H1 (cell line): ENCODE measurements around the gene SLC41A1. TPM values are rescaled to one million over a fixed set of nuclear protein-coding genes. Genes with fewer than 3 reads are reported as not detected.

Experiments
- CTCF ChIA-PET: fragments of 300-600 bp; sonication (Branson Sonifier 250); formaldehyde crosslinking; loops from one replicate; lab custom pipeline; 2021; ENCODE audit not compliant: partially characterized antibody; lab: Charles Lee
- POLR2A ChIA-PET: fragments of 300-600 bp; sonication (Branson Sonifier 250); formaldehyde crosslinking; loops from one replicate; lab custom pipeline; 2021; ENCODE audit warnings: inconsistent platforms; ENCODE audit not compliant: partially characterized antibody; lab: Charles Lee
- DNase-seq, 2 experiments: peaks; one replicate each; pipeline versions ENCODE4 v3.0.0 to v3.0.0-alpha.2; 2010 to 2022; ENCODE audit warnings: low spot score in 2 of 2, low read depth in 1 of 2, mixed read lengths in 1 of 2
- FAIRE-seq: peaks from 2 replicates; lab custom pipeline; 2011; peaks lifted over from hg19 to GRCh38; lab: Jason Lieb, UNC
- H2AFZ ChIP-seq: 2 replicates; pipeline ENCODE4 v1.8.1; 2012; ENCODE audit warnings: low read length, inconsistent platforms
- H2AK5ac ChIP-seq: 2 replicates; pipeline ENCODE4 v1.6.1; 2013; ENCODE audit warnings: low read depth, low read length
- H2BK120ac ChIP-seq: replicated peaks from 2 replicates; pipeline ENCODE3; 2013; ENCODE audit warnings: low read depth, low read length, inconsistent platforms
- H2BK12ac ChIP-seq: 2 replicates; pipeline ENCODE4 v1.6.1; 2013; ENCODE audit warnings: low read depth, low read length
- H2BK15ac ChIP-seq: 2 replicates; pipeline ENCODE4 v1.6.1; 2013; ENCODE audit warnings: low read length
- H2BK20ac ChIP-seq: 2 replicates; pipeline ENCODE4 v1.6.1; 2013; ENCODE audit warnings: low read length
- H2BK5ac ChIP-seq: 2 replicates; pipeline ENCODE4 v1.6.1; 2013; ENCODE audit warnings: low read depth, low read length
- H3K14ac ChIP-seq: 2 replicates; pipeline ENCODE4 v1.6.1; 2013; ENCODE audit warnings: inconsistent platforms; ENCODE audit not compliant: insufficient read length
- H3K18ac ChIP-seq: 2 replicates; pipeline ENCODE4 v1.6.1; 2013; ENCODE audit warnings: low read length; ENCODE audit errors: extremely low read depth
- H3K23ac ChIP-seq: 2 replicates; pipeline ENCODE4 v1.6.1; 2013; ENCODE audit warnings: inconsistent platforms; ENCODE audit not compliant: insufficient read length
- H3K23me2 ChIP-seq: 2 replicates; pipeline ENCODE4 v1.6.1; 2013; ENCODE audit warnings: low read depth, low read length
- H3K27ac ChIP-seq: 2 replicates; pipeline ENCODE4 v1.6.1; 2011; ENCODE audit warnings: low read depth, low read length, inconsistent platforms
- H3K27me3 ChIP-seq, 4 experiments: replicated peaks in 1 of 4; 1 replicate in 1 of 4; 2 replicates in 3 of 4; pipeline versions ENCODE4 v1.6.1 to v1.8.1; 2011 to 2013; ENCODE audit warnings: low read length in 3 of 4, mild to moderate bottlenecking in 3 of 4, inconsistent platforms in 2 of 4, mixed read lengths in 2 of 4, moderate library complexity in 1 of 4; ENCODE audit not compliant: control insufficient read depth in 3 of 4, insufficient read depth in 3 of 4; ENCODE audit errors: extremely low read depth in 1 of 4
- H3K36me3 ChIP-seq, 4 experiments: 2 replicates each; pipeline versions ENCODE4 v1.6.1 to v1.8.1; 2011 to 2013; ENCODE audit warnings: mild to moderate bottlenecking in 4 of 4, low read length in 3 of 4, moderate library complexity in 2 of 4, control low read depth in 1 of 4, inconsistent platforms in 1 of 4; ENCODE audit not compliant: insufficient read depth in 4 of 4, control insufficient read depth in 2 of 4
- H3K4ac ChIP-seq: replicated peaks from 2 replicates; pipeline ENCODE3; 2013; ENCODE audit warnings: low read length, low read depth, mixed read lengths, inconsistent platforms; ENCODE audit not compliant: insufficient read length
- H3K4me1 ChIP-seq, 4 experiments: replicated peaks in 1 of 4; 1 replicate in 1 of 4; 2 replicates in 3 of 4; pipeline versions ENCODE4 v1.6.1 to v1.8.1; 2011 to 2013; ENCODE audit warnings: low read length in 3 of 4, inconsistent platforms in 2 of 4, mixed read lengths in 1 of 4; ENCODE audit not compliant: insufficient read depth in 4 of 4, control insufficient read depth in 3 of 4
- H3K4me2 ChIP-seq, 2 experiments: 2 replicates each; pipeline versions ENCODE4 v1.6.1 to v1.8.1; 2011 to 2013; ENCODE audit warnings: low read depth in 2 of 2, low read length in 2 of 2, control low read depth in 1 of 2, inconsistent platforms in 1 of 2, mild to moderate bottlenecking in 1 of 2; ENCODE audit not compliant: insufficient read depth in 1 of 2
- H3K4me3 ChIP-seq, 4 experiments: fragments of 200-600, 300-600 bp in 1 of 4; sonication (generic), shearing (Covaris generic), sonication (Bioruptor Twin) in 1 of 4; 2 replicates each; pipeline versions ENCODE4 v1.5.1 to v1.8.1; 2011 to 2016; ENCODE audit warnings: low read length in 4 of 4, low read depth in 3 of 4, control low read depth in 2 of 4, inconsistent platforms in 2 of 4, mild to moderate bottlenecking in 2 of 4, mixed read lengths in 1 of 4, moderate library complexity in 1 of 4; ENCODE audit not compliant: insufficient read depth in 2 of 4; ENCODE audit errors: extremely low read depth in 1 of 4
- H3K56ac ChIP-seq: replicated peaks from 2 replicates; pipeline ENCODE3; 2013; ENCODE audit warnings: low read depth, mild to moderate bottlenecking, mixed read lengths, low read length, inconsistent platforms; ENCODE audit not compliant: insufficient read length
- H3K79me1 ChIP-seq: 2 replicates; pipeline ENCODE4 v1.6.1; 2013; ENCODE audit warnings: low read depth, low read length, control low read depth
- H3K79me2 ChIP-seq, 2 experiments: 2 replicates each; pipeline versions ENCODE4 v1.6.1 to v1.8.1; 2012 to 2013; ENCODE audit warnings: low read length in 2 of 2, mild to moderate bottlenecking in 2 of 2, inconsistent platforms in 1 of 2; ENCODE audit not compliant: insufficient read depth in 2 of 2, control insufficient read depth in 1 of 2
- H3K9ac ChIP-seq, 4 experiments: replicated peaks in 1 of 4; 1 replicate in 1 of 4; 2 replicates in 3 of 4; pipeline versions ENCODE4 v1.6.1 to v1.8.1; 2011 to 2013; ENCODE audit warnings: low read depth in 3 of 4, low read length in 3 of 4, control low read depth in 2 of 4, mild to moderate bottlenecking in 2 of 4, moderate library complexity in 2 of 4, inconsistent platforms in 1 of 4; ENCODE audit errors: extremely low read depth in 1 of 4
- H3K9me3 ChIP-seq, 2 experiments: 2 replicates each; pipeline versions ENCODE4 v1.6.1 to v1.8.1; 2012 to 2013; ENCODE audit warnings: mild to moderate bottlenecking in 2 of 2, moderate library complexity in 2 of 2, control low read depth in 1 of 2, inconsistent platforms in 1 of 2, low read depth in 1 of 2, low read length in 1 of 2, mixed read lengths in 1 of 2; ENCODE audit not compliant: insufficient read depth in 2 of 2
- H4K20me1 ChIP-seq, 2 experiments: replicated peaks in 1 of 2; 2 replicates each; pipeline versions ENCODE3 to v1.8.1; 2011 to 2013; ENCODE audit warnings: inconsistent platforms in 2 of 2, low read length in 2 of 2, mild to moderate bottlenecking in 1 of 2; ENCODE audit not compliant: insufficient read depth in 2 of 2, control insufficient read depth in 1 of 2
- H4K5ac ChIP-seq: 2 replicates; pipeline ENCODE4 v1.6.1; 2013; ENCODE audit warnings: low read length, low read depth, mixed read lengths, inconsistent platforms; ENCODE audit not compliant: insufficient read length
- H4K8ac ChIP-seq: 2 replicates; pipeline ENCODE4 v1.8.0; 2013; ENCODE audit warnings: mild to moderate bottlenecking, moderate library complexity, low read length, inconsistent platforms; ENCODE audit not compliant: insufficient read depth; ENCODE audit errors: extremely low read depth
- H4K91ac ChIP-seq: replicated peaks from 2 replicates; pipeline ENCODE3; 2013; ENCODE audit warnings: low read length, mixed read lengths, inconsistent platforms; ENCODE audit not compliant: insufficient read length
- BRCA1 ChIP-seq: IDR thresholded peaks from 2 replicates; pipeline ENCODE4 v1.6.1; 2012; ENCODE audit warnings: low read depth, low read length, improper control_type of control experiment
- SIN3A ChIP-seq, 2 experiments: IDR thresholded peaks in 1 of 2; conservative IDR thresholded peaks in 1 of 2; 2 replicates each; pipeline ENCODE4 v1.6.1; 2011 to 2012; ENCODE audit warnings: low read length in 2 of 2, improper control_type of control experiment in 1 of 2, low read depth in 1 of 2, mild to moderate bottlenecking in 1 of 2
- WGBS, 2 experiments: shearing (Covaris generic) in 1 of 2; methylation state at CpG; one replicate each; pipeline versions ENCODE4 v1.1.6 to v1.1.7; 2013 to 2015; ENCODE audit warnings: low lambda C conversion rate in 2 of 2, mixed read lengths in 2 of 2, inconsistent platforms in 1 of 2, low coverage in 1 of 2, missing lambda C conversion rate in 1 of 2; ENCODE audit not compliant: insufficient replicate concordance in 2 of 2, insufficient coverage in 1 of 2, insufficient read length in 1 of 2; ENCODE audit errors: extremely low coverage in 1 of 2, missing lambda C conversion rate in 1 of 2; 5-methylcytosine and 5-hydroxymethylcytosine counted together
- polyA plus RNA-seq, 7 experiments: library from polyadenylated mRNA; depleted of rRNA in 3 of 7; stranded (reverse) in 5 of 7; unstranded in 2 of 7; fragments of >200 nt in 5 of 7; fragments of 200-250 nt in 2 of 7; gene quantifications; 1 replicate in 5 of 7; 2 replicates in 1 of 7; 4 replicates in 1 of 7; pipeline versions ENCODE4 v1.2.1 to v1.2.3, GENCODE V29; 2011 to 2013; ENCODE audit warnings: missing spikeins in 2 of 7, mixed read lengths in 2 of 7
- total RNA-seq: library from RNA; stranded (reverse); fragmentation: NEBNext Ultra II Directional; extraction: Animal tissue kit (Norgen Biotek cat#: 25700); gene quantifications from 2 replicates; pipeline ENCODE4 v1.2.1, GENCODE V29; 2021

The SLC41A1 gene
- total and polyA plus RNA-seq, 2 of the 8 experiments (the other 6 are each of a cell fraction or from before 2014, with no cell fraction given) = 41.2 to 42.3 TPM

DNA sequence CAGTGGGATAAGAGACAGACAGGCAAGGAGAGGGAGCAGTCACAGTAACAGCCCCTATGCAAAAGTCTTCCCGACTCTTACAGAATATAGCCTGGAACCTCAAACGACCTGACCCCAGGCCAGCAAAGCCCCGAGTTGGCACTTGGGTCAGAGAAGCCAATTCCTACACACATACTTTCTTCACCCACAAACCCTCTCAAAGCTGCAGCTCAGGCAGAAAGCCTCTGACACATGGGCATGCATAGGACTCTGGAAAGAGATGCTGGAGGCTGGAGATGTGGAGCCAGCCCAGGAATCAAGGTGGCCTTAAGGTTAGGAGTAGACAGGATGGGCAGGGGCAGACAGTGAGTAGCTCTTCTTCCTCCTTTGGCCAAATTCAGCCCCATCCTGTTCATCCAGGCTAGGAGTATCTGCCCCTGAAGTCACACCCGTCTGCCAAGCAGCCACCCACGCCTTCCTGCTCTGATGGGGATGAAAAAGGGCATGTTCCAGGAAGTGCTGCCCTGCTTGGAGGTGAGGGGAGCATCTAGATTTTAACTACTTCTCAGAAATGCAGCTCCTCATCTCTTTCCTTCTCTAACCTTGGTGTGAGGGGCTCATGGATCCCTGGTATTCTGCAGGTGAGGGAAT, 7.8 kb downstream of the SLC41A1 start:
- Histone ChIP-seq H3K79me2 (peaks cover 0 to 37% of the 10 kb centered on the region in 2 experiments; a peak in 2 of 4 replicates), H3K18ac (no peak overlapping the region), H3K23ac (no peak overlapping the region), H3K79me1 (peaks cover 15% of the 10 kb centered on the region), H3K9me3 (no peaks in the 10 kb centered on the region), H2AFZ (no peak overlapping the region), H3K4me2 (no peak overlapping the region), H3K4me1 (peaks cover 0 to 5% (median 0%) of the 10 kb centered on the region in 4 experiments; a peak in 3 of 7 replicates), H4K91ac (no peak overlapping the region), H4K5ac (no peak overlapping the region), H3K36me3 (peaks cover 6 to 10% (median 7%) of the 10 kb centered on the region in 4 experiments; a peak in 5 of 8 replicates), H4K8ac (no peak overlapping the region; the same call in 1 of the 2 replicates), H2BK5ac (0 out of 2 replicates have a peak overlapping the region, but pooled peaks have one; percentile 6), H2BK120ac (no peak overlapping the region), H3K4me3 (no peak overlapping the region), H2BK12ac (no peak overlapping the region), H2BK15ac (no peak overlapping the region), H2BK20ac (no peak overlapping the region), H3K23me2 (no peaks in the 10 kb centered on the region), H3K27me3 (no peaks in the 10 kb centered on the region), H3K27ac (no peak overlapping the region), H3K4ac (no peak overlapping the region), H4K20me1 (peaks cover 3 to 16% of the 10 kb centered on the region in 2 experiments), H3K56ac (no peak overlapping the region), H3K9ac (no peak overlapping the region), H3K14ac (no peak overlapping the region), H2AK5ac (no peak overlapping the region)
- no peak for DNase-seq
- 94% methylated on average over 5 of the region's 5 CpGs; no CpG with 5 or more reads in 1 of the 2 experiments for WGBS, 2 experiments
- no peak for FAIRE-seq
- CTCF ChIA-PET = interaction anchor here (0.6 to 3.8 kb wide), 15 partner anchors 10 to 674 kb away, joined by 3 to 27 read pairs (median 3); no protein-coding TSS in a partner anchor
- POLR2A ChIA-PET = interaction anchor here (1.0 to 1.2 kb wide), 2 partner anchors 13 to 23 kb away, joined by 3 to 4 read pairs; no protein-coding TSS in a partner anchor
- TF ChIP-seq SIN3A (conservative IDR thresholded peaks at IDR 0.05 in 1 of 2, IDR thresholded peaks at IDR 0.05 in 1 of 2; ENCODE audit: low read depth in 1 of 2, low read length in 2 of 2) (no peak), BRCA1 (no peak)
